Activated T-cell treated with anti-CD3 and anti-CD28 coated beads, Interleukin-2, amount 50 U/mL, for 1 hour (primary cell): Measurements from ENCODE around the gene DCST2.

ENCODE experiments used
- DNase-seq: peaks from one replicate; pipeline ENCODE4 v3.0.0-alpha.2; 2020

DCST2 gene

DNA sequence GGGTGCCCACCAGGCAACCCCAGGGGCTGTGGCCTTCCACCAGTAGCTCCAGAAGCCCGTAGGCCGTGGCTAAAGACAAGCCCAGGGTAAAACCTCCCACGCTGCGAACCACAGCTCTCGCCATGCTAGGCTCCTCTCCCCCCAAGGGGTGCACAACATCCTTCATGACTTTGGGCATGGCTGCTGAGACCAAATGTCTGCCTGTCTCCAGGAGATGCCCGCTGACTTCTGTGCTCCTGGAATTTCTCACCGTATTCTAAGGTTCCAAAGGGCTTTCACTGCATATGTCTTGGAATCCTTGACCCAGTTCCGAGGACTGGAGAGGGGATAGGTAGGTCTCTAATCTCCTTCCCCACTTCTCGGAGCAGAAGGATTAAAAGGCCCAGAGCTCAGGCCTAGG, at the start of gene DCST2, which contains the start of gene DCST1:
TSS of gene DCST2 (minus strand) at position 258 of the 400 bp plus-strand sequence. CDS start at position 178, 80 bp downstream.
TSS of gene DCST1 (plus strand) at position 301 of the 400 bp plus-strand sequence. CDS start 213 bp downstream, outside the sequence.
- no peak for DNase-seq

DNA sequence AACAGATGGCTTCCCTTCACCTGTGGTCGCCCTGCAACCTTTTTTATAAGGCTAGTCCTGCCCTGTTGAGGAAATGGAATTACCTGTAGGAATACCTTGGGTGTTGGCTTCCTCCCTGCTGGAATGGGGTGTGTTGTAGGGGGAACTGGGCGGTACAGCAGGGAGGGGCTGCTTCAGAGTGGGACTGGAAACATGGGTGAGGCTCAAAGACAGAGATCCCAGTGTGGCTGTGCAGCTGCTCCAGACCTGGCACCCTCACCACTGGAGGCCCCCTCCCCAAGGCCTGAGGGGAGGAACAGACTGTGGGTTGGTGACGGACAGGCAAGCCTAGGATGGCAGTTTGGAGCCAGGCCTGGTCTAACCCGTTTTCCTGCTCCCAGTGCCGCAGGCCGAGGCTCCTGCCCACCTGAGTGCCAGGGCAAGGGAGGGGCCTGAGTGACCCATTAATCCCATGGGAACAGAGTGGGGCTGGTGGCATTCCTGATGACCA, 49.5 kb upstream of the DCST2 start:
- no peak for DNase-seq

DNA sequence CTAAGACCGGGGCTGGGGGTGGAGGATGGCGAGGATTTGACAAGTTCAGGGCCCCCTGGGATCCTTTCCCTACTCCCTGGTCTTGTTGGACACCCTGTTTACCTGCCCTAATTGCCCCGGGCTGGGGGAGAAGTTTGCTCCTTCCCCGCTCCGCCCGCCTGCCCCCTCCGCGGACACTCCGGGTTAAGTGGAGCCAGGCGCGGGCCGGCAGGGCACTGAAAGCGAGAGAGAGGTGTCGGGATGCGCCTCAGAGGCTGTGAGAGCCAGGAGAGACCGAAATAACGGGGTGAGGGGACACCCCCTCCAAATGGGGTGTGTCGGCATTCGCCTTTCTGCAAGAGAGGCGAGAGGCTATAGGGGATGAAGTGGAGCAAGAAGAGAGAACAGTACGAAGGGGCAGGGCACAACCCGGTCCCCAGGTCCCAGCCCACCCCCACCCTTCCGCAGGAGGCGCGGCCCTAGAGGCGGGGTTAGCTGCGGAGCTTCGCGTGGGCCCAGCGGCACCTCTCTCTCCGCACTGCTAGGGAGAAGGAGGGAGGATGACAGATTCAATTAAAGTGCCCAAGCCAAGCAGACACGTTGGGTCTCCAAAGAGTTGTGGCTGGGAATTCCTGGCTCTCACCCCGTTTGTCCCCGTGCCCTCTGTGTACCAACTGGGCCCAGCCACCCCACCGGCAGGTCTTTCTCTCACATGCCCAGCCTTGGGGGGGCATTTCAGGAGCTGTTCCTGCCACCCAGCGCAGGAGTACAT, 48.9 kb upstream of the DCST2 start:
- peak; percentile 46 for DNase-seq

DNA sequence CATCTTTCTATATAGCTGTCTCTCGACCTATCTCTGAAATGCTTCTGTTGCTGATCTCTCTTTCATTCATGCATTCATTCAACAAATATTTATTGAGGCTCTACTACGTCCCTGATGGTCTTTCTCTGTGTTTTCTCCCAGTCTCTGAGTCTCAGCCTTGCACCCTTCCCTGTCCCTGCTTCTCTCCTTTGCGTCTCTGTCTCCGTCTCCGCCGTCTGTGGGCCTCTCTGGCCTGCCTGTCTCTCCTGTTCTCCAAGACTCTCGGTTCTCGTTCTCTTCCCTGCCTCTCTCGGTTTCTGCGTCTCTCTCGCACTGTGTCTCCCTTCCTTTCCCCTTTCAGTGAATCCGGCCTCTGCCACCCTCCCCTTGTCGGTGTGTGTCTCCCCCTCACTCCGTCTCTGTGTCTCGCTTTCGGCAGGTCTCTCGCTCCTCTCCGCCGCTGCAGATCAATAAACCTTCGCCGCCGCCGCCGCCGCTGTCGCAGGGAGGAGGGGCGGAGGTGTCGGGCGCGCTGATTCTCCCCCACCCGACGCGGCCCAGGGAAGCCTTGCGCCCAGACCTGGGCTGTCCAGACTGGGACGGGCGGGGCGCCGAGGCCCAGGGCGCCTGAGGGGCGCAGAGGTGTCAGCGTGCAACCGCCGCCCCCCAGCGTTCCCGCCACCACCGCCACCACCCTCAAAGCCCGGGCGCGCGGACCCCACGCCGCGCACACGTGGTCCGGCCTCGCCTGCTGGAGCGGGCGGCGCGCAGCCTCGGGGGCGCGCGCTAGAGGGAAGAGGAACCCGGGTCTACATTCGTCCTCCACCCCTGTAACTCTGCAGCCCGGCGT, 48.1 kb upstream of the DCST2 start:
- peak; percentile 57 for DNase-seq

DNA sequence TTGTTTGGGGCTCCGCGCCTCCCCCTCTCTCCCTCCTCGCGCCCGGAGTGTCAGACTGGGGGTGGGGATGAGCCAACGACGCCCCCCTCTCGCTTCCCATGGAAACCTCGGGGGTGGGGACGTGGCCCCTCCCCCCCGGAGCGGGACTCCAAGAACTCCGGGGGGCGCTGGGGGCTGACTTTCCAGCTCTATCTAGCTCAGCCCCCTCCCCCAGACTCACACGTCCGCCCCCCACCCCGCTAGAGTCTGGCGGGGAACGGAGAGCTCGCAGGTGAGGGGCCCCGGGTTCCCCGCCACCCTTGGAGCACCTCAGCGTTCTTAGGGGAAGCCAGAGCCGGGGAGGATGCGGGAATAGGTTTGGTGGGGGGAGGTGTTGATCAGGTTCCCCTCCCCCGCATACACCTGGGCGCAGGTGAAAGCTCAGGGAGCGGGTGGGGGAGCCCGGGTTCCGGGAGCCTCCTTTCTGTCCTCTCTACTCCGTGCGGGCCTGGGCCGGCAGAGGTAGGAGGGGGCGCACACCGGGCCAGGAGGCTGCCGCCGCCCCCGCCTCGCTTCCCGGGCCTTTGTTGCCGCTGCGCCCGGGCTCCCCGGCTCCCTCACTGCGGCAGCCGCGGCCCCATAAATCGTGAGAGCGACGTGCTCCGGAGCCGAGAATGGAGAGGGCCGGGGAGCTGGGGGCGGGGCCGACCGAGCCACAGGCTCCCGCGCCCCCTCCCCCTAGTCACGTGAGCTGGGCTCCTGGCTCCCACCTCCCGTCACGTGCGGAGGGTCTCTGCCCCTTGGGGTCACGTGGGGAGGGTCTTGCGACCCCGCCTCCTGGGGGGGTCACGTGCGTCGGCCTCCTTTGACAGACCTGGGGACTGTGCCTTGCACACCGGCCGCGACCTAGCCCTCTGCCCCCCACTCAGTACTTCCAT, 47.0 kb upstream of the DCST2 start:
- peak; percentile 56 for DNase-seq

DNA sequence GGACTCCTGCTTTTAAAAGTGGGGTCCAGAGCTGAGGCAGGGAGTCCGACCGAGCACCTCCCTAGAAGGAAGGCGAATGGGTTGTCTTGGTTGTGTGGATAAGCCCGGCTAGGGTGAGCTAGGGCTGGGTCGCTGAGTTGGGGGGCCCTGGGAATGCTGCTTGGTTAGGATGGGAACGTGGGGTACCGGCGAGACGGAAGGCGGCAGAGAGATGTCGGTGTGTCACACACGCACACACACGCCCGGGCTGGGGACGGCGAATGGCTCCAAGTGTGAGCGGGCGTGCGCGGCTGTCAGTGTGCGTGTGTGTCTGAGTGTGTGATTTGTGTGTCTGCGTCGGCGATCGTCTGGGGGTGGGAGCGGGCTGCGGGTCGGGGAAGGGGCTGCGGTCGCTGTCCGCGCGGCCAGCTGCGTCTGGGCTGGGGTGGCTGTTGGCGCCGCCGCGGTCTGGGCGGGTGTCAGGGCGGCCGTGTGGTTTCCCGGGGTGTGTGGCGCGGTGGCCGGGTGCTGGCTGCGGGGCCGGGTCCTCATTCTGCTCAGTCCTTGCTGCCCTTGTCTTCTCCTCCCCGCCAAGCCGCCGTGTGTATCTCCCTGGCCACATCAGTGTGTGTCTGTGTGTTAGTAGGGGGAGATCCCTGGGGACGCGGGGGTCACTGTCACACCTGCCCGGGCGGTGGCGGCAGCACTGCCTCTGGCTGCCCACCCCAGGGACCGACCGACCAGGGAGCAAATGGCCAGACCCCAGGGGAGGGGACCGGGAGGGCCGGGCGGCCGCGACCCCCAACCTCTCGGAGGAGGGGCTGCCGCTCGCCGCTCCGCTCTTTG, 46.1 kb upstream of the DCST2 start:
- peak; percentile 46 for DNase-seq

DNA sequence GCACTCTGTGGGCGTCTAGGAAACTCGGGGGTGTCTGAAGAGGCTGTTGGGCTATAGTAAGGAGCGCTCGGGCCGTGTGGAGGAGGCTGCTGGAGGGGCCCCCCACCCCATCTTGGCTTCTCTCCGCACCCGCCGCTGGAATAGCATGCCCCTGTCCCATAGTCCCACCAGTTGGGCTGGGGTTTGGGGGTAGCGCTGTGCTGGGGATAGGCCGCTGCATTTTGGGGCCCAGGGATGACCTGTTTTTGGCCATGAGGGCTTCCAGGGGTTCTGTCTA, 45.6 kb upstream of the DCST2 start:
- DNase-seq: no peak

DNA sequence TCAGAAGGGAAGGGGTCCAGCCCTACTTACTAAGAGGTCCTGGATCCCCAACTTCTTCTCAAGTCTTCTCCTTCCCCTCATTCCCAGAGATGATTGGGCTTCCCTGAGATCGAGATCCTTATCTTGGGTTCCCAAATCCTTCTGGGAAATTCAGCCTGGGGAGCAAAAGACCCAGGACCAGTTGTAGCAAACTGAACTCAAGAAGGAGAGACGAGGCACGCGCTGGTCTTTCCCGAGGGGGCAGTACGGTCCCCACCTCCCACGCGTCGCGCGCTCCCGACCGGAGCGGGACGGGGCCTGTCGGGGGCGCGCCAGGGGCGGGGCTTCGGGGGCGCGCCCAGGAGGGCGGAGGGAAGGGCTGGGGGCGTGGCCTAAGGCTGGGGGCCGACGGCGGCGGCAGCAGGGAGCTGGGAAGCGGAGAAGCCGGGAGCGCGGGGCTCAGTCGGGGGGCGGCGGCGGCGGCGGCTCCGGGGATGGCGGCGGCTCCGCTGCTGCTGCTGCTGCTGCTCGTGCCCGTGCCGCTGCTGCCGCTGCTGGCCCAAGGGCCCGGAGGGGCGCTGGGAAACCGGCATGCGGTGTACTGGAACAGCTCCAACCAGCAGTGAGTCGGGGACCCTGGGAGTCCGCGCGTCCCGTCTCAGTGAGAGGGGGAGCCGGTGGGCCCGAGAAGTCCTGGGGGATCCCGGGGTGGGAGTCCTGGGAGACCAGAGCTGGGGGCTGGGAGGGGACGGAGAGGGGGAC, 45.1 kb upstream of the DCST2 start, which contains the start of gene EFNA3:
TSS of gene EFNA3 (plus strand) at position 369 of the 741 bp plus-strand sequence. CDS start at position 474, 105 bp downstream.
- DNase-seq: peak; percentile 77

DNA sequence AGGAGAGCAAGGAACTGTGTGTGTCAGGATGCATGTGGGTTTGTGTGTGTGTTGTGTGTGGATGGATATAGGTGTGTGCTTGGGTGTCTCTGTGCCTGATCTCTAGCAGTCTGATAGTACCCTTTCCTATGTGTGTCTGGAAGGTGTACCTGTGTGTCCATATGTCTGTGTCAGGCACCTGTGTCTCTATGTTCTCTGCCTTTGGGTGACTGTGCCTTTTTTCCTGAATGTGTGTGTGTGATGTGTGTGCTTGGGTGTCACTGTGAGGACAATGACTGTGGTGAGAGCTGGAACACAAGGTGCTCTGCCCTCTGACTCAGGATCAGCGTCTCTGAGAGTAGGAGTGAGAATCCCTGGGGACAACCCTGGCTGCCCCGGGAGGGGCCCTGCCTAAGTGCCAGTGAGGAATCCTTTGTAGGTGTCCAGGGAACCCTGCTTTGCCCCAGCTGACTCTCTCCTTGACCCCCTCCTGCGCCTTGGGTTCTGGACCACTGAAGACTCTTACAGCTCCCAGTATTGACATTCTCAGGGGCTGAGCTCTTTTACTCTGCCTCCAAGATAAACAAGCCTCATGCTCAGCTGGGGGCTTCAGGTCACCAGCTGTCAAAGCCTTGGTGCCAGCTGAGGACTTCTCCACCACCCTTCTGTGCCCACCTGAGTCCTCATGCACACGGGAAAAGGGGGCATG, 44.3 kb upstream of the DCST2 start:
- DNase-seq: no peak

DNA sequence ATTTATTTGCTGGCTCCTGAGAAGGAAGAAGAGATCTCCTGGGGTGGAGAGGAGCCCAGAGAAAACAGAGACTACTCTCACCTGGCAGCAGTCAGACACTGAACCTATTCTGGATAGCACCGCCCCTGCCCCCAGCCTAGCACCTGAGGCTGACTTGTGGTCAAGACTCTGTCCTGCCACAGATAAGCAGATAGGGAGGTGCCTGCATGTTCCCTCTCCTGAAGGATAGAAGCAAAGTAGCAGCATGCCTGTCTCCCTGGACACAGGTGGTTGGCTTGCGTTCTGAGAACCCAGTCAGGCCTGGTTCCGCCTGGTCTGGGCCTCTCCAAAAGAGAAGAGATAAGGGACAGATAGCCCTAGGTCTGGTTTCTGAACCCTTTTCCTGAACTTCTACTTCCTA, 43.8 kb upstream of the DCST2 start:
- no peak for DNase-seq

DNA sequence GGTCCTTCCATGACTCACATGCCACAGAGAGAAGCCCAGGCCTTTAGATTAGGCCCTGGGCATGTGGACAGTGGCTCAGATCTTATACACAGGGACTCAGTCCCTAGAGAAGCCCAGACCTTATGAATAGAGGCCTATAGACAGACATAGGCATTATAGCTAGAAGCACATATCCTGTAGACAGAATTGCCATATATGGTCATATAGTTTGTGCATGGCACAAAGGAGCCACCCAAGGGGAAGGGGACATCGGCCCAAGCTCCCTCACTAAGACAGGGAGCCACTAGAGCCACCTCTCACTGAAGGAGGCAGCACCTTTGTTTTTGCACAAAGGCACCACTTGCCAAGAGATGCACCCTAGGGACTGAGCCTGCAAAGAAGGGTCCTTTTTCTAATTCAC, 42.8 kb upstream of the DCST2 start:
- DNase-seq: no peak

DNA sequence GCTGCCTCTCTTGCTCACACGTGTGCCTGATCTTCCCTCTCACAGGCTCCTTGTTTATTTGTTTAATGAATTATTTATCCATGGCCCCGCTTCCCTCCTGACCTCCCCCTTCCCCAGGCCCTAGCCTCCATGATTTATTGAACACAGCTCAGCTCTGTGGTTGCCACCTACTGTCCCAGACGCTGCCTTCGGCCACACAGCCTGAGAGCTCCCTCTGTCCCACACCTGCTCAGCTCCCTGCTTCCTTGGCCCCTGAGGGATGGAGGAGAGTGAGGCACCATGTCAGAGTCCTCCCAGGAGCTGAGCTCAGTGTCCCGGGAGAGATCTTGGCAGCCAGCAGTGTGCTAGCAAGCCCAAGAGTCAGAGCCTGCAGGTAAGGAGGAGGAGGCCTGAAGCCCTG, 42.0 kb upstream of the DCST2 start:
- no peak for DNase-seq

DNA sequence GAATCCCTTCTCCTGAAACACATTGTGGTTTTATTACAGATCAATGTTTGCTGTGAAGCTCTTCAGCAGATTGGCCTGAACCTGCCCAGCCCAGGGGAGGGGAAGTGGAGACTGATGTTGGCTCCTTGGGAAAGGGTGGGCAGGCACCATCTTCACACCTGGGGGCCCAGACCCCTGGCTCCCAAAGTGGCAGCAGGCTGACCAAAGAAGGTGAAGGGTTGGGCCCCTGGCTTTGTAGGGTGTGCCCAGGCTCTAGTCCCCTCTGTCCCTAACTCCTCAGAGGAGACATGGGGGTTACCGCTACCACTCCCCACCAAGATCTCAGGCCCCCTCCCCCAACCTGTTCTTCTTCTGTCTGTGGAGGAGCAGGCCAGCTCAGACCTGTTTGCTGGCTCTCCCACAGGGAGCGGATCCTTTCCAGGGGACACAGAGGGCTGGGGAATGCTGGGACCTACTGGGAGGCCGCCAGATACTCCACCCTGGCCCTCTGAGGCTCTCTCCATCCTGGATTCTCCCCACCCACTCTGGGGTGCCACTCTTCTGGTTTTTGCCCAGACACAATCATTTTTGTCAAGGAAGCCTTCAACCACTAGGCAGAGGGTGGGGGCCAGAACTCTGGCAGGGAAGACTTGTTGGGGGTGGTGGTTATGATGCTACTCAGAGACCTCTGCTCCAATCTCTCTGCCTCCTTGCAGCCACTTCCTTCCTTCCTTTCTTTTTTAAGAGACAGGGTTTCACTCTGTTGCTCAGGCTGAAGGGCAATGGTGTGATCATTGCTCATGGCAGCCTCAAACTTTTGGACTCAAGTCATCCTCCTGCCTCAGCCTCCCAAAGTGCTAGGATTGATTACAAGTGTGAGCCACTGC, 40.0 kb upstream of the DCST2 start:
- DNase-seq: no peak

DNA sequence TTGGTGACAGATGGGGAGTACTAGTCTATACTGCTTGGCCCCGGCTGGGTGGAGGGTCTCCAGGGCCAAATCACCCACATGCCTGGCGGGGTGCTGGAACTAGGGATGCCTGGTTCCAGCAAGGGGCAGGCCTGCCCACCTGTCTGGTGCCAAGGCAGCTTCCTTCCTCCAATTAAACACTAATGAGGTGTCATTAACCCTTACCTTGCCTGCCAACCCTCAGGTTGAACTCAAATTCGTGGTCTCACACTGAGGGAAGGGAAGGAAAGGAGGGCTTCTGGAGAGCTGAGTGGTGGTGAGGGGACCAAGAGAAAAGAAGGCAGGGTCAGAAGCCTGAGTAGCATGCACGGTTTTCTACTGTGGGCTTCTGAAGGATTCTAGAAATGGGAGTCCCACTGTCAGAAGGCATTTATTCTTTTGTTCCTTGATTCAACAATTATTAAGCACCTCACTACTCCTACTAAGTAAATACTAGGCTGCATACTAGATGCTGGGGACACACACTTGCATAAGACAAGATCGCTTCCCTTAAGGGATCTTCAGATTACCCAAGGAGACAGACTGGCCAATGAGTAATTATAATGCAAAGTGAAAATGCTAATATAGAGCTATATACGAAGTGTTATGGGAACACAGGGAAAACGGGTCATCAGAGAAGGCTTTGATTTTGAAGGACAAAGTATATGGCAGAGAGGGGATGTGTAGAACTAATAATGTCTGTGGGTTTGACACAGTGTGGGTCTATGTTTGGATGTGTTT, 39.1 kb upstream of the DCST2 start:
- no peak for DNase-seq

DNA sequence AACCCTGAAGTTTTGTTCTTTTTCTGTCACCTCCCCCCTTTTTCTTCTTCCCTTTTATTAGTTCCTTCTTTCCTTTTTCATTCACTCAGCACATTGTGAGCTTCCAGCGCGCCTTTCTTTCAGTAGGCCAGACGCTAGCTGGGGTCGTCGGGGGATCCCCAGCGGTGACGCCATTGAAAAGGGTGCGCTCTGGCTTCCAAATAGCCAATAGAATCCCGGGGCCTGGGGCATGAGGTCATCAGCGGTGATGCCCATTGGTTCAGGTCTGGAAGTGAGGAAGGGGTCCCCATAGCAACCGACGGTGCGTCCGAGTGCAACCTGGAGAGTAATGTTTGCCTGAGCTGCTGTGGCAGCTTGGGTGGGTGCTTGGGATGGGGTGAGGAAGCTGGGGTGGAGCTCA, 38.1 kb upstream of the DCST2 start:
- DNase-seq: no peak

DNA sequence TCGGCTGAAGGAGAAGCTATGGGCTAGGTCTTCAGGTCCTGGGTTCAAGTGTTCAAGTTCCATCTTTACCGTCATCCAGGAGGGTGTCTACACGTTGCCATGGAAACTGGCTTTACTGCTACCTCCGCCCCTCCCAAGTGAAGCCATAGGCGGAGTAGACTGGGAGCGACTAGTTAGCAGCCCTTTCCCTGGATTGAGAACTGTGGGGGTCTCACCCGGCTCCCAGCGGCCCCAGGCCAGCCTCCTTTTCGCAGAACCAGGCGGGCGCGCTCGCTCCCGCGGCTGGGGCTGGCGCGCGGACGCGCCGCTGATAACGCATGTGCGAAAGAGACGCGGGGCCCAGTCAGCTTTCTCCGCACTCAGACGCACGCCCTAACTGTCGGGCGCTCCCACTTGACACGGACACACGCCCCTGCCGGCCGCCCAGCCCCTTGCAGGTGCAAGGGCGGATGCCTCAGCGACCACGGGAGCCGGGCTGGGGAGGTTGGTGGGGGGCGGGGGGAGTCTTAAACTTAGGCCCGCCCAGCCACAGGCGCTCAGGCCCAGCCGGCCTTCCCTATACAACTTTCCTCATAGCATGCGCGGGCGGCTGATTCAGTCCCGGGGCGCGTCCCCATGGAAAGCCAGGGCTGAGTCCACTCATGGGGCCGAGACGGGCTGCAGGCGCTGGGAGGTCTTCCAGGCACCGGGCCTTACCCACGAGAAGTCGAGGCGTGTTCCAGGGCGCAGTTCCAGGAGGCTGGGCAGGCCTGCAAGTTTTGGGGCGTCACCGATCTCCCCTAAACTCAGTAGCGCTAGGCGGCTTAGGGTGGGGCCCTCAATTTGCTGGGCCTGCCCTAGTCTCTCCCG, 37.4 kb upstream of the DCST2 start:
- peak; percentile 79 for DNase-seq

DNA sequence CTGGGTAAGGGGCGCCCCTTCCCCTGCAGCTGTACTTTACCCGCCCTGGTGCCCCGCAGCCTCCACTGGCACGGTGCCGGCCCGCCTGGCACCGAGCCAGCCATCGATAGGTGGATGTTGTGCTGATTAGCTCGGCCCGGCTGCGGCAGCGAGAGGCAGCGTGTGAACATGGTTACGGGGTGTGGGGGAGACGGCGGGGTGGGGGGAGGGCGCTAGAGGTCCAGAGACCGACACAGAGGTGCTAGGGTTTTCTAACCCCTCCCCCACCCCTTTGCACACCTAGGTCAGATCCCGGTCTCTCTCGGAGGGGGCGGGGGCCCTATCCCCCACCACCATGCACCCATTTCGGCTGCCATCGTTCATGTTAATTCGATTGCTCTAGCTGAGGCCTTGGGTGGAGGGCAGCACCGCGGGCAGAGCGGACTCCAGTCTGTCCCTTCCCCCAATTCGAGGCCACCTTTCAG, 36.6 kb upstream of the DCST2 start:
- no peak for DNase-seq
